Loucy (cell line): ENCODE measurements around the gene STXBP6.

Source experiments
- H2AFZ ChIP-seq: fragments of 200-600 bp; sonication (generic); 2 replicates; pipeline ENCODE4 v1.6.0; 2016; ENCODE audit warnings: antibody characterized with exemption, mild to moderate bottlenecking, low read length, moderate library complexity
- H3F3A ChIP-seq: fragments of 200-600 bp; 2 replicates; pipeline ENCODE4 v1.6.0; 2016; ENCODE audit warnings: antibody characterized with exemption, low read depth, mild to moderate bottlenecking
- H3K27me3 ChIP-seq: fragments of 200-600 bp; sonication (generic); 2 replicates; pipeline ENCODE4 v1.6.1; 2014; ENCODE audit warnings: low read length, mild to moderate bottlenecking; ENCODE audit not compliant: insufficient read depth, poor library complexity, severe bottlenecking
- H3K36me3 ChIP-seq: fragments of 200-600 bp; sonication (generic); 2 replicates; pipeline ENCODE4 v1.6.1; 2016; ENCODE audit warnings: low read length; ENCODE audit not compliant: insufficient read depth
- H3K4me1 ChIP-seq: fragments of 200-600 bp; sonication (generic); 2 replicates; pipeline ENCODE4 v1.5.1; 2014; ENCODE audit warnings: low read length, mild to moderate bottlenecking; ENCODE audit not compliant: insufficient read depth, poor library complexity, severe bottlenecking
- H3K4me2 ChIP-seq: fragments of 200-600 bp; sonication (generic); 2 replicates; pipeline ENCODE4 v1.6.0; 2014; ENCODE audit warnings: antibody characterized with exemption, low read length, low read depth, mild to moderate bottlenecking; ENCODE audit not compliant: poor library complexity, severe bottlenecking
- H3K4me3 ChIP-seq: fragments of 200-600 bp; sonication (generic); 2 replicates; pipeline ENCODE4 v1.5.1; 2014; ENCODE audit warnings: low read length, mild to moderate bottlenecking, mixed read lengths; ENCODE audit not compliant: poor library complexity, severe bottlenecking
- H3K79me2 ChIP-seq: fragments of 200-600 bp; sonication (generic); 2 replicates; pipeline ENCODE4 v1.6.1; 2014; ENCODE audit warnings: low read length; ENCODE audit not compliant: insufficient read depth
- H3K9ac ChIP-seq: fragments of 200-600 bp; sonication (generic); 2 replicates; pipeline ENCODE4 v1.6.0; 2014; ENCODE audit warnings: mild to moderate bottlenecking, low read depth, low read length, moderate library complexity; ENCODE audit not compliant: poor library complexity, severe bottlenecking
- H3K9me2 ChIP-seq: fragments of 200-600 bp; sonication (generic); replicated peaks from 2 replicates; pipeline ENCODE4 v1.6.1; 2016; ENCODE audit warnings: low read depth, low read length, mixed read lengths
- H3K9me3 ChIP-seq: fragments of 200-600 bp; sonication (generic); 2 replicates; pipeline ENCODE4 v1.6.1; 2014; ENCODE audit warnings: mild to moderate bottlenecking, antibody characterized with exemption, low read length, low read depth; ENCODE audit not compliant: insufficient read depth
- H4K20me1 ChIP-seq: fragments of 200-600 bp; sonication (generic); 2 replicates; pipeline ENCODE4 v1.6.0; 2014; ENCODE audit warnings: antibody characterized with exemption, low read length, mild to moderate bottlenecking; ENCODE audit not compliant: insufficient read depth, poor library complexity, severe bottlenecking
- CTCF ChIP-seq: fragments of 200-600 bp; sonication (generic); conservative IDR thresholded peaks from 2 replicates; pipeline ENCODE4 v1.5.1; 2014; ENCODE audit warnings: mild to moderate bottlenecking, antibody characterized with exemption, low read length
- EZH2phosphoT487 ChIP-seq: fragments of 200-600 bp; IDR thresholded peaks from 2 replicates; pipeline ENCODE4 v1.6.1; 2018; ENCODE audit warnings: antibody characterized with exemption, mild to moderate bottlenecking, moderate library complexity, borderline replicate concordance

STXBP6 gene

GRCh38 chr14:24895622-24896021 lies 154.3 kb downstream of the STXBP6 start:
- Histone ChIP-seq H3F3A (no peaks in the 10 kb centered on the region), H3K9ac (no peak overlapping the region), H3K4me2 (no peak overlapping the region), H3K4me1 (no peaks in the 10 kb centered on the region), H4K20me1 (no peaks in the 10 kb centered on the region), H3K9me3 (peaks cover 2% of the 10 kb centered on the region; the same call in 1 of the 2 replicates), H3K4me3 (no peak overlapping the region), H3K79me2 (no peaks in the 10 kb centered on the region), H3K36me3 (no peaks in the 10 kb centered on the region), H3K27me3 (no peaks in the 10 kb centered on the region), H2AFZ (no peak overlapping the region), H3K9me2 (no peaks in the 10 kb centered on the region)
- TF ChIP-seq EZH2phosphoT487 = no peak
- no peak for TF ChIP-seq CTCF

- H3K79me2 ChIP-seq = no peaks in the 10 kb centered on the region
- H3K27me3 ChIP-seq = no peaks in the 10 kb centered on the region
- H4K20me1 ChIP-seq = no peaks in the 10 kb centered on the region
- H3F3A ChIP-seq = no peaks in the 10 kb centered on the region
- H2AFZ ChIP-seq = no peak overlapping the region
- H3K4me3 ChIP-seq = no peak overlapping the region
- TF ChIP-seq CTCF (no peak), EZH2phosphoT487 (no peak)
- no peaks in the 10 kb centered on the region for H3K36me3 ChIP-seq
- peaks cover 5% of the 10 kb centered on the region; the same call in 1 of the 2 replicates for H3K9me3 ChIP-seq
- no peak overlapping the region for H3K9ac ChIP-seq
- H3K4me1 ChIP-seq = no peaks in the 10 kb centered on the region
- no peaks in the 10 kb centered on the region for H3K9me2 ChIP-seq
- no peak overlapping the region for H3K4me2 ChIP-seq
Observed at GRCh38 chr14:24895243-24895583, 154.7 kb downstream of the STXBP6 start.

GRCh38 chr14:24894583-24895242 lies 155.2 kb downstream of the STXBP6 start:
- H3K9ac ChIP-seq = no peak overlapping the region
- H3K4me2 ChIP-seq = no peak overlapping the region
- H3K79me2 ChIP-seq = no peaks in the 10 kb centered on the region
- no peaks in the 10 kb centered on the region for H3K9me2 ChIP-seq
- H3K36me3 ChIP-seq = no peaks in the 10 kb centered on the region
- H3F3A ChIP-seq = no peaks in the 10 kb centered on the region
- no peak overlapping the region for H3K4me3 ChIP-seq
- peaks cover 5% of the 10 kb centered on the region; the same call in 1 of the 2 replicates for H3K9me3 ChIP-seq
- H3K4me1 ChIP-seq = no peaks in the 10 kb centered on the region
- no peaks in the 10 kb centered on the region for H3K27me3 ChIP-seq
- no peak overlapping the region for H2AFZ ChIP-seq
- no peaks in the 10 kb centered on the region for H4K20me1 ChIP-seq
- TF ChIP-seq CTCF = no peak
- TF ChIP-seq EZH2phosphoT487 = no peak
